Measurements from ENCODE around the gene RCSD1.

RCSD1 gene

DNA sequence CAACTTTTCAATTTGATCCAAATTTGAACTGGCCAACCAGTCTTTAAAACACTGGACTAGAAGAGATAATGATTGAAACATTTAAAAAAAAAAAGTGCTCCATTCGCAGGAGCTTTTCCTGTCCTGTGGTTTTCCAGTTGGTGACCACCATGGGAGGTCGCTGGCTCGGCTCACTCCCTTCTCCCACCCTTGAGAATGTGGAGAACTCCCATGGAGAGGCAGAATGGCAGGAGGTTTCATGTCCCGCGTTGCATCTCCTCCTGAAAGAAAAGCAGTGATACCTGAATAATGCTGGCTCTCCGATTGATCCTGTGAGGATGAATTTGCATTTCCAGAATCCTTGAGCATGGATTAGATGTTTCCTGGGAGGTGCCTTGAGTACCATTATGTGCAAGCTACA lies 75.2 kb downstream of the RCSD1 start:
- Histone ChIP-seq H3K36me3 (ENCODE audit: control insufficient read depth, insufficient read depth, low read length) (no peaks in the 10 kb centered on the region), H3K4me3 (ENCODE audit: low read length) (no peak overlapping the region), H3K9me3 (ENCODE audit: control insufficient read depth, low read length) (no peaks in the 10 kb centered on the region), H3K9ac (ENCODE audit: low read length) (no peak overlapping the region), H3K27me3 (ENCODE audit: control insufficient read depth, insufficient read depth, low read length) (no peaks in the 10 kb centered on the region), H3K4me1 (ENCODE audit: control insufficient read depth, insufficient read depth, low read length) (no peaks in the 10 kb centered on the region)

DNA sequence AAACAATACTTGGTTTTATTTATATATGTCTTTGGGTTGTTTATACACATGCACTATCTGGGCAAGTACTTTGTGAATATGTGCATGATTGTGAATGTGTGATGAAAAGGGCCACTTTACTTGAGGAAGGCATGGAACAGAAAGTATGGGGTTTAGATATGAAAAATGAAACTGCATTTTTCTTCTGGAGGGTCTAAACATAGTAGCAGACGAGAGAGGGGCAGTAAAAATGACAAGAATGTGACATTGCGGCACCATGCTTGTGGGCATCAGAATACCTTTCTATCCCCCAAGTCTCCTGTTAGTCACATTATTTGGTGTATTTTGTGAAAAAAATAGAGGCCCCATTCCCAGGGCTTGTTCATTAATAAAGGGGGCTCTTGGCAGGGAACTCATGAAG lies 76.3 kb downstream of the RCSD1 start:
- Histone ChIP-seq H3K36me3 (ENCODE audit: control insufficient read depth, insufficient read depth, low read length) (no peaks in the 10 kb centered on the region), H3K9ac (ENCODE audit: low read length) (no peak overlapping the region), H3K27me3 (ENCODE audit: control insufficient read depth, insufficient read depth, low read length) (no peaks in the 10 kb centered on the region), H3K4me1 (ENCODE audit: control insufficient read depth, insufficient read depth, low read length) (no peaks in the 10 kb centered on the region), H3K9me3 (ENCODE audit: control insufficient read depth, low read length) (no peaks in the 10 kb centered on the region), H3K4me3 (ENCODE audit: low read length) (no peak overlapping the region)

DNA sequence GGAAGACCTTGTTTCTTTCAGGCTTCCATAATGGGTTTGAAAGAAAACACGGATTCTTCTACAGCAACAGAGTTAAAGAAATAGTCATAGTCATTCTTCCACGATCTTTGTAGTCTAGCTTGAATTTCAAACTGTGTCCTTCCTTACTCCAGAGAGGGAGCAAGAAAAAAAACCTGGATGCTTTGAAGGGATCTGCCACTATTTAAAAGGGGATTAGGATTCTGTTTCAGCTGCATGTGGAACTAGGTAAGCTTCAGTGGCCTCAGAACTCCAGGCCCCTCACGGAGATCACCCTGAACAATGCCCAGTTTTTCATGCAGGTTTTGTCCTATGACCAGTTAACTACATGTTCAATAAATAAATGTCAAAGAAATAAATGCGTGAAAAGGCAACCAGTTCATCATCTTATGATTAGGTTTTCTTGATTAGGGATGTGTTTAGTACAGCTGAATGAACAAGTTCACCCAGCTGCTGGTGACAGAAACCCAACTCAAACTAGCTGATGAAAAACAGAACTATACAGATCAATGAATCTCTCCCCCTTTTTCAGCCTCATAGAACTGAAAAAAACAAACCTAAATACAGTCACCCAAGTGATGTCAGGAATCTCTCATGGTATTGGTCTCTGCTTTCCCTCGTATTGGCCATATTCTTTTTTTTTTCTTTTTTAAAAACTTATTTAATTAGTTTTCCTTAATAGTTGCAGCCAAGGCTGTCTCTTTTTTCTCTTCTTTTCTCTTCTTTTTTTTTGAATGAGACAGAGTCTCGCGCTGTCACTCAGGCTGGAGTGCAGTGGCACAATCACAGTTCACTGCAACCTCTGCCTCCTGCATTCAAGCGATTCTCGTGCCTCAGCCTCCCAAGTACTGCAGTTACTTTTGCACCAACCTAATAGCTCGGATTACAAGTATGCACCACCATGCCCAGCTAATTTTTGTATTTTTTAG lies 77.2 kb downstream of the RCSD1 start:
- H3K4me3 ChIP-seq (ENCODE audit: low read length) = no peak overlapping the region
- no peak overlapping the region for H3K9ac ChIP-seq (ENCODE audit: low read length)
- no peaks in the 10 kb centered on the region for H3K4me1 ChIP-seq (ENCODE audit: control insufficient read depth, insufficient read depth, low read length)
- H3K36me3 ChIP-seq (ENCODE audit: control insufficient read depth, insufficient read depth, low read length) = no peaks in the 10 kb centered on the region
- no peaks in the 10 kb centered on the region for H3K9me3 ChIP-seq (ENCODE audit: control insufficient read depth, low read length)
- H3K27me3 ChIP-seq (ENCODE audit: control insufficient read depth, insufficient read depth, low read length) = no peaks in the 10 kb centered on the region

DNA sequence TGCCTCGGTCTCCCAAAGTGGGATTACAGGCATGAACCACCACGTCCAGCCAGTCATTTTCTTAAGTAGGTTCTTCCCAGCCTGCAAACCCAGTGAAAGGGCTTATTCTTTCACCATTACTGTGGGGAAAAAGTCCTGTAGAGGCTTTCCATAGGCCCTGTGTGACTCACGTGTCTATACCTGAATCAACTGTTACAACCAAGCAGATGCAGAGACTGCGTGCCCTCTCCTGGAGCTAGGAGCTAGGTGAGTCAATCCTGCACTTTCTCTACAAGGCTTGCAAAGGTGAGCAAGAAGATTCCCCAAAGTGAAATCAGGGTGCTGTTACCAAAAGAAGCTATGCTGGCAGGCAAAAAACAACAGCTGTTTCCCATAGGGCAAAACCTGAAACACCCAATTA lies 77.9 kb downstream of the RCSD1 start:
- H3K4me1 ChIP-seq (ENCODE audit: control insufficient read depth, insufficient read depth, low read length) = no peaks in the 10 kb centered on the region
- no peaks in the 10 kb centered on the region for H3K9me3 ChIP-seq (ENCODE audit: control insufficient read depth, low read length)
- no peak overlapping the region for H3K4me3 ChIP-seq (ENCODE audit: low read length)
- no peak overlapping the region for H3K9ac ChIP-seq (ENCODE audit: low read length)
- H3K36me3 ChIP-seq (ENCODE audit: control insufficient read depth, insufficient read depth, low read length) = no peaks in the 10 kb centered on the region
- H3K27me3 ChIP-seq (ENCODE audit: control insufficient read depth, insufficient read depth, low read length) = no peaks in the 10 kb centered on the region

DNA sequence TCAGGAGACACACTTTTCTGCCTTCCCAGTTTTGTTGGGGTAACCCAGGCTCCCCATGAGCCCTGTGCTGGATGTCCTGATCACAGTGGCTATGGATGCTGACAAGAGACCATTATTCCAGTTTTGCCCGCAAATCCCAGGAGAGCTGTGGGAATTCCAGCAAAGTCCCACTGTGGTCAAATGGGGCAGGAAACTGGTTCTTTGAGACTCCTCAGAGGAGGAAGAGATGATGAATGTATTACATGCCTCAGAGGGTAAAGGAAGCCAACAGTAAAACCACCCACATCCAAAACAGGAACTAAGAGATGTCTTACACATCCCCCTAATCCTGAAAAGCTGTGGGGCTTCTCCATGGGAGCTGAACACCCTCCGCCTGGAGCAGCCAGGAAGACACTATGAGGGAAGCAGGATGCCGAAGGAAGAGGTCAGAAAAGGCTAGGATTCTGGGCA lies 78.9 kb downstream of the RCSD1 start:
- Histone ChIP-seq H3K27me3 (ENCODE audit: control insufficient read depth, insufficient read depth, low read length) (no peaks in the 10 kb centered on the region), H3K4me1 (ENCODE audit: control insufficient read depth, insufficient read depth, low read length) (peaks cover 6% of the 10 kb centered on the region), H3K36me3 (ENCODE audit: control insufficient read depth, insufficient read depth, low read length) (no peaks in the 10 kb centered on the region), H3K9me3 (ENCODE audit: control insufficient read depth, low read length) (no peaks in the 10 kb centered on the region), H3K9ac (ENCODE audit: low read length) (no peak overlapping the region), H3K4me3 (ENCODE audit: low read length) (no peak overlapping the region)

DNA sequence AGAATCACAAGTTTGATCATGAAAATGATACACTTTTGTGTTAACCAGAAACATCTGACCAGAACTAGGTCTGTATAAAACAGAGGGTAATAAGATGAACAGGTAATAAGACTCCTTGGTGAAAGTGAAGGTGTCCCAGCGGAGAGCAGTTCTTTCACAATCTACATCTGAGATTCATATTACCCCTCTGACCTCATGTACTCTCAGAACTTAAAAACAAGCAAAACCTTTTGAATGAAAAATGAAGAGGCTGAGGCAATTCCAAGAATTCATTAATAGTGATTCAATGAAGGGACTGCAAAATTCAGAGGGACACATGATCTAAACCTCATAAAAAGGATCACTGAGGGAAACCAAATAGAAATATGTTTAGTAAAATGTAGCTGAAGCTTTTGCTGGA lies 80.8 kb downstream of the RCSD1 start:
- H3K4me3 ChIP-seq (ENCODE audit: low read length) = no peak overlapping the region
- no peaks in the 10 kb centered on the region for H3K27me3 ChIP-seq (ENCODE audit: control insufficient read depth, insufficient read depth, low read length)
- no peaks in the 10 kb centered on the region for H3K36me3 ChIP-seq (ENCODE audit: control insufficient read depth, insufficient read depth, low read length)
- H3K9ac ChIP-seq (ENCODE audit: low read length) = no peak overlapping the region
- no peaks in the 10 kb centered on the region for H3K9me3 ChIP-seq (ENCODE audit: control insufficient read depth, low read length)
- H3K4me1 ChIP-seq (ENCODE audit: control insufficient read depth, insufficient read depth, low read length) = peaks cover 13% of the 10 kb centered on the region

DNA sequence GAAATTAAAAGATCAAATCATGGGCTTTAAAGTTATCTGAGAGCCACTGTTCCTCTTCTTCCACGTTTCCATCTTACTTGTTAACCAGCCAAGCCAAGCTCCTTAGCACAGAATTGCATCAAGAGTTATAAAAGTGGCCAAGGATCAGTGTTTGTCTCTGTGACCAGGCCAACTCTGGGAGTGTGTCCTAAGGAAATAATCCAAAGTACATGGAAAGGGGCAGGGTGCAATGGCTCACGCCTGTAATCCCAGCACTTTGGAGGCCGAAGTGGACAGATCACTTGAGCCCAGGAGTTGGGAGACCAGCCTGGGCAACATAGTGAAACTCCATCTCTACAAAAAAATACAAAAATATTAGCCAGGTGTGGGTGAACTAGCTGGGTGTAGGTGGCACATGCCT lies 81.8 kb downstream of the RCSD1 start:
- no peaks in the 10 kb centered on the region for H3K27me3 ChIP-seq (ENCODE audit: control insufficient read depth, insufficient read depth, low read length)
- no peak overlapping the region for H3K4me3 ChIP-seq (ENCODE audit: low read length)
- no peak overlapping the region for H3K9ac ChIP-seq (ENCODE audit: low read length)
- H3K4me1 ChIP-seq (ENCODE audit: control insufficient read depth, insufficient read depth, low read length) = peaks cover 13% of the 10 kb centered on the region
- H3K36me3 ChIP-seq (ENCODE audit: control insufficient read depth, insufficient read depth, low read length) = no peaks in the 10 kb centered on the region
- H3K9me3 ChIP-seq (ENCODE audit: control insufficient read depth, low read length) = no peaks in the 10 kb centered on the region

DNA sequence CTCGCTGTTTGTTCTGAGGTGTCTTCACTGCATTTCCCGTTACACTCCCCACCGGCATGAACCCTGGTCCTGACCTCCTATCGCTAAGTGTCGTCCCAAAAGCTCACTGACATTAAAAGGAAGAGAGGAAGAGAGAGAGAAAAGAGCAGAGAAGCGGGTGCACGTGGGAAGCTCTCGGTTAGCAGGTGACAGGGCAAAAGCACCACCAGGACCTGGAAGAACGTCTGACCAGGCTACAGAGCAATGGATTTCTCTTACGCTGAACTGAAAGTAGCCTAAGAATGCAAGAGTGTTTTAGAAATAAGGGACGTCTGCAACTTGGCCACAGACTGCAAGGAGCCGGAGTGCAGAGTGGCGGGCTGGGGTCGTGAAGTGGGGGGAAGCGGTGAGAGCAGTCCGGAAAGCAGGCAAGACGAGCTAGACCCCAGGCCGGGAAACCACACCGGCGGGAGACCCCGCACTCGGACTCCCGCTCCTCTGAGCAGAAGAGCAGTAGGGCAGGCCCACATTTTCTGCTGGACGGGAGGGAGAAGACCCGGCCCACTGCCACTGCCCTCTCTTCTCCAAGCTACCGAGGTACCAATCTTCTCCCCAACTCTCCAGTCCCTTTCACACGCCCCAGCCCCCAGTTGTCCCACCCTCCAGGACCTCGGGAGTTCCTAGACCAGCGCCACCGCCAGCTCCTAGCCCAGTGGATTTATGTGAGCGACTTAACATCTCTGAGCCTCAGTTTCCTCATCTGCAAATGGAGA lies 83.5 kb downstream of the RCSD1 start:
- peak overlapping the region; percentile 70 for H3K9ac ChIP-seq (ENCODE audit: low read length)
- H3K9me3 ChIP-seq (ENCODE audit: control insufficient read depth, low read length) = no peaks in the 10 kb centered on the region
- peak overlapping the region; percentile 86 for H3K4me3 ChIP-seq (ENCODE audit: low read length)
- no peaks in the 10 kb centered on the region for H3K27me3 ChIP-seq (ENCODE audit: control insufficient read depth, insufficient read depth, low read length)
- H3K36me3 ChIP-seq (ENCODE audit: control insufficient read depth, insufficient read depth, low read length) = no peaks in the 10 kb centered on the region
- H3K4me1 ChIP-seq (ENCODE audit: control insufficient read depth, insufficient read depth, low read length) = peaks cover 13% of the 10 kb centered on the region

DNA sequence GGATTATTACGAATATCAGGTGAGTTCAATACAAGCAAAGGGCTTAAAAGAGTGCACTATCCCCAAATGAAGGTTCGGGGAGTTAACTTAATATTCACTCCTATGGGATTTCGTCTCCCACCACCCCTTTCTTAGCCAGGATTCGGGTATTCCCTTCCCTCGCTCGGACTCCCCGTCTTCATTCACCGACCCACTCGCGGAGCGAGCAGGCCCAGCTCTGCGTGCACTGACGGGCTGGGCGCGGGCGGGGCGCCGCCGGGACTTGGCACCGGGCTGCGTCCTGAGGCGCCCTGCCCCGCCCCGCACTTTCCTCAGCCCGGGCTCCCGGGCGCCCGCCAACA lies 84.0 kb downstream of the RCSD1 start:
- peak overlapping the region; percentile 70 for H3K9ac ChIP-seq (ENCODE audit: low read length)

DNA sequence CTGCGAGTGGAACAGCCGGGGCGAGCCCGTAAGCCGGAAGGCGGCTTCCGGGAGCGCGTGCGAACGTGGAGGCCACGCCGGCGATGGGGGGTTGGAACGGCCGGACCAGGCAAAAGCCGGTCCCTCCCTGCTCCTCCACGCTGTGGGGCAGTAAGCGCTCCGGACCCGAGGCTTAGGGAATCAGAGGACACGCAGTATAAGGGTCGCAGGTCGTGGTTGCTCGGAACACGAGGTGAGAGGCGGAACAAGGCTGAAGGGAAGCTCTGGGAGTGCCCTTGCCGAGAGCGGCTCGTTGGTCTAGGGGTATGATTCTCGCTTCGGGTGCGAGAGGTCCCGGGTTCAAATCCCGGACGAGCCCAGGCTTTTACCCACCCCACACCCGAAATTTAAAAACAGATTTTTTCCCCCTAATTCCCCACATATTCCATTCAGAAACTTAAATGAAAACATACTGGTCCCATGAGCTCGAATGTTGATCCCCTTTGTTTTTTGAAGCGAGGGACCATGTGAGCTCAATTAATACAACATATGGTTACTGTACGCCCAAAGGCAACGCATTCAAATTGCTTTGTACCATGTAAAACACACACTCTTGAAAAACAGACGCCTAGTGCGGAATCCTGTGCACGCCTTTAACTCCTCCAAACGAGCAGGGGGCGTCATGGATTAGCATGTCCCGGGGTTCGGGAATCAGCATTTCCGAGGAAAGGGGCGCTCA lies 84.6 kb downstream of the RCSD1 start:
- peak overlapping the region; percentile 86 for H3K4me3 ChIP-seq (ENCODE audit: low read length)
- no peaks in the 10 kb centered on the region for H3K27me3 ChIP-seq (ENCODE audit: control insufficient read depth, insufficient read depth, low read length)
- H3K9ac ChIP-seq (ENCODE audit: low read length) = peak overlapping the region; percentile 70

More for the DNA sequence above, 84.0 kb downstream of the RCSD1 start:
- no peaks in the 10 kb centered on the region for H3K27me3 ChIP-seq (ENCODE audit: control insufficient read depth, insufficient read depth, low read length)
- H3K36me3 ChIP-seq (ENCODE audit: control insufficient read depth, insufficient read depth, low read length) = no peaks in the 10 kb centered on the region
- H3K4me1 ChIP-seq (ENCODE audit: control insufficient read depth, insufficient read depth, low read length) = peaks cover 13% of the 10 kb centered on the region
- no peaks in the 10 kb centered on the region for H3K9me3 ChIP-seq (ENCODE audit: control insufficient read depth, low read length)
- H3K4me3 ChIP-seq (ENCODE audit: low read length) = peak overlapping the region; percentile 86

DNA sequence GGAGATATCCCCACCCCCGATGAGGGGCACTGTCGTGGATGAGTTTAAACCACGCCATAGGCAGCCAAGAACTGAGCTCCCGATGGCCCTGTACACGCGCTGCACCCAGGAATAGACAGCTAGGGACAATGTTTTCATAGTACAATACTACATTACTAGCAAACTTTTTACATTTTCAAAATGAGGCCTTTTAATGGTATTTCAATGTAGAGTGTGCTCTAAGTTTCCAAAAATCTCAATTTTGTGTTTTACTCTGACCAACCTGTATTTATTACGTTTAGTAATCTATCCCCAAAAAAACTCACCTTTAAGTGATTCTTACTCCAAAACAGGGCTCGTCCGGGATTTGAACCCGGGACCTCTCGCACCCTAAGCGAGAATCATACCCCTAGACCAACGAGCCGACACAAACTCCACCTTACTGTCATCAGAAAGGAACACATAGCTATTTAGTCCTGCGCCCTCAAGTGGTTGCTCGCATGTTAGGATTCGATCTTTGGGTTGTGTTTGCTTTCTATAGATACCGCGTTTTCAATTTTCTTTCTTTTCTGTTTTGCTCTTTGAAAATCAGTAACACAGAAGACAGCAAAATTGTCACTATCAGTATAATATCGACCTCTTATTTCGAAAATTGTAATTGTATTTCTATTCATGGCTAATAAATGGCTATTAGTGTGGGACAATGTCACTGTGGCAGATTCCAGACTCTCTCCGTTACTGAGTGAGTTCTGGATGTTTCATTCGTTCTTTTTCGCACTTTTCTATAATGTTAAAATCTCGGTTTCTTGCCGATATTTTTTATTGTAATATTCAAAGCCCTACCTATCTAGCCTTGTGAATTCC lies 85.3 kb downstream of the RCSD1 start:
- H3K9me3 ChIP-seq (ENCODE audit: control insufficient read depth, low read length) = no peaks in the 10 kb centered on the region
- H3K9ac ChIP-seq (ENCODE audit: low read length) = peak overlapping the region; percentile 70
- H3K36me3 ChIP-seq (ENCODE audit: control insufficient read depth, insufficient read depth, low read length) = no peaks in the 10 kb centered on the region
- peaks cover 13% of the 10 kb centered on the region for H3K4me1 ChIP-seq (ENCODE audit: control insufficient read depth, insufficient read depth, low read length)
- H3K27me3 ChIP-seq (ENCODE audit: control insufficient read depth, insufficient read depth, low read length) = no peaks in the 10 kb centered on the region
- peak overlapping the region; percentile 86 for H3K4me3 ChIP-seq (ENCODE audit: low read length)

More for the DNA sequence above, 84.6 kb downstream of the RCSD1 start:
- H3K9me3 ChIP-seq (ENCODE audit: control insufficient read depth, low read length) = no peaks in the 10 kb centered on the region
- H3K4me1 ChIP-seq (ENCODE audit: control insufficient read depth, insufficient read depth, low read length) = peaks cover 13% of the 10 kb centered on the region
- H3K36me3 ChIP-seq (ENCODE audit: control insufficient read depth, insufficient read depth, low read length) = no peaks in the 10 kb centered on the region

Data from mucosa of stomach (tissue), 1 donor.